T-cell (primary cell): ENCODE results near the gene HOXC9. TPM values are rescaled to one million over a fixed set of nuclear protein-coding genes. Genes with fewer than 3 reads are reported as not detected.

Experiments
- ATAC-seq, 4 experiments: fragments of 200-7000 bp in 3 of 4; fragments of 150-1000 bp in 1 of 4; cut with Tn5 transposase; replicated peaks in 1 of 4; 1 replicate in 3 of 4; 2 replicates in 1 of 4; pipeline ENCODE4 v1.10.0; 2021; ENCODE audit warnings: moderate library complexity in 3 of 4, mild to moderate bottlenecking in 2 of 4, moderate number of reproducible peaks in 1 of 4
- CTCF ChIA-PET, 2 donors: fragments of 300-600 bp; sonication (Branson Sonifier 250); formaldehyde crosslinking; loops; one replicate each; lab custom pipeline; 2022; ENCODE audit warnings: antibody characterized with exemption in 2 of 2; lab: Charles Lee
- POLR2A ChIA-PET, 2 donors: fragments of 300-600 bp; sonication (Branson Sonifier 250); formaldehyde crosslinking; loops; one replicate each; lab custom pipeline; 2022; ENCODE audit warnings: antibody characterized with exemption in 2 of 2; lab: Charles Lee
- DNase-seq, 35 experiments: peaks; one replicate each; pipeline versions ENCODE4 v3.0.0 to v3.0.0-alpha.2; 2013 to 2023
- H3K27ac ChIP-seq: one replicate; pipeline ENCODE4 v1.5.1; 2013; ENCODE audit warnings: low read length
- H3K27me3 ChIP-seq, 2 experiments: replicated peaks in 1 of 2; 1 replicate in 1 of 2; 2 replicates in 1 of 2; pipeline versions ENCODE4 v1.6.1 to v1.7.0; 2013; ENCODE audit warnings: low read length in 1 of 2, mixed read lengths in 1 of 2; ENCODE audit not compliant: control insufficient read depth in 2 of 2, insufficient read depth in 2 of 2; ENCODE audit errors: extremely low read depth in 1 of 2
- H3K36me3 ChIP-seq, 2 donors: 1 replicate in 1 of 2; 2 replicates in 1 of 2; pipeline versions ENCODE4 v1.6.1 to v1.7.0; 2013; ENCODE audit warnings: low read length in 1 of 2; ENCODE audit not compliant: control insufficient read depth in 2 of 2, insufficient read depth in 1 of 2; ENCODE audit errors: extremely low read depth in 1 of 2
- H3K4me1 ChIP-seq, 2 experiments: 1 replicate in 1 of 2; 2 replicates in 1 of 2; pipeline versions ENCODE4 v1.6.1 to v1.7.0; 2013; ENCODE audit warnings: low read length in 2 of 2, mixed read lengths in 1 of 2; ENCODE audit not compliant: insufficient read depth in 2 of 2, control insufficient read depth in 1 of 2; ENCODE audit errors: extremely low read depth in 1 of 2
- H3K4me3 ChIP-seq, 2 donors: 1 replicate in 1 of 2; 2 replicates in 1 of 2; pipeline versions ENCODE4 v1.5.1 to v1.7.0; 2013; ENCODE audit warnings: mild to moderate bottlenecking in 2 of 2, low read length in 1 of 2, moderate library complexity in 1 of 2; ENCODE audit not compliant: control insufficient read depth in 1 of 2; ENCODE audit errors: extremely low read depth in 1 of 2
- H3K9me3 ChIP-seq: 2 replicates; pipeline ENCODE4 v1.7.0; 2013
- H3K27ac Mint-ChIP-seq, 2 donors: one replicate each; pipeline ENCODE4 v1.8.0; 2020 to 2021; ENCODE audit warnings: mild to moderate bottlenecking in 2 of 2, mixed read lengths in 2 of 2
- H3K27me3 Mint-ChIP-seq, 2 donors: one replicate each; pipeline ENCODE4 v1.8.0; 2021 to 2022; ENCODE audit warnings: mixed read lengths in 2 of 2
- H3K36me3 Mint-ChIP-seq: one replicate; pipeline ENCODE4 v1.8.0; 2021; ENCODE audit warnings: mixed read lengths
- H3K4me1 Mint-ChIP-seq, 3 donors: one replicate each; pipeline ENCODE4 v1.8.0; 2020 to 2022; ENCODE audit warnings: mixed read lengths in 3 of 3, mild to moderate bottlenecking in 1 of 3
- H3K4me3 Mint-ChIP-seq, 3 donors: one replicate each; pipeline ENCODE4 v1.8.0; 2020 to 2022; ENCODE audit warnings: mild to moderate bottlenecking in 3 of 3, mixed read lengths in 3 of 3, moderate library complexity in 3 of 3
- H3K9me3 Mint-ChIP-seq, 3 donors: one replicate each; pipeline ENCODE4 v1.8.0; 2020 to 2022; ENCODE audit warnings: mixed read lengths in 3 of 3
- WGBS: methylation state at CpG from one replicate; pipeline ENCODE4 v1.1.5; 2013; ENCODE audit warnings: missing lambda C conversion rate; ENCODE audit not compliant: insufficient coverage; 5-methylcytosine and 5-hydroxymethylcytosine counted together
- total RNA-seq, 35 experiments: library from RNA in 6 of 35; stranded (reverse) in 6 of 35; fragments of 120-200 nt in 1 of 35; gene quantifications; one replicate each; pipeline versions ENCODE4 v1.2.1 to v1.2.4 and lab custom pipeline; 2013 to 2026

The HOXC9 gene
- total RNA-seq, 5 donors from 2014 or later (not counting 1 experiment from before 2014, with no cell fraction given), result not detected

- H3K4me1 Mint-ChIP-seq, result peaks cover 34 to 59% (median 50%) of the 10 kb centered on the region in 3 donors
- CTCF ChIA-PET, result interaction anchor here in 1 of 2 donors (1.0 kb wide), 1 partner anchor 301 kb away, joined by 3 read pairs; no protein-coding TSS in a partner anchor
- 7% methylated on average over 45 of the region's 50 CpGs for WGBS
Observed at GRCh38 chr12:53985994-53986685, 13.8 kb upstream of the HOXC9 start.

GRCh38 chr12:53986686-53987483 is 13.1 kb upstream of the HOXC9 start:
- H3K36me3 Mint-ChIP-seq, result no peaks in the 10 kb centered on the region
- ChIA-PET CTCF (interaction anchor here (0.7 to 1.3 kb wide), 2 partner anchors 84 to 221 kb away, joined by 3 read pairs; no protein-coding TSS in a partner anchor), POLR2A (interaction anchor here in 1 of 2 donors (0.5 kb wide), 1 partner anchor 310 kb away, joined by 4 read pairs; no protein-coding TSS in a partner anchor)
- H3K4me1 Mint-ChIP-seq, result peaks cover 34 to 60% (median 50%) of the 10 kb centered on the region in 3 donors
- H3K9me3 Mint-ChIP-seq, result no peaks in the 10 kb centered on the region
- Histone ChIP-seq H3K9me3 (no peaks in the 10 kb centered on the region), H3K27me3 (peaks cover 26 to 97% of the 10 kb centered on the region in 2 experiments), H3K4me3 (no peak overlapping the region), H3K27ac (no peak overlapping the region), H3K36me3 (no peaks in the 10 kb centered on the region), H3K4me1 (peaks cover 4 to 52% of the 10 kb centered on the region in 2 experiments)
- H3K27me3 Mint-ChIP-seq, result peaks cover 85 to 92% of the 10 kb centered on the region in 2 donors
- peak overlapping the region in 1 of 2 donors; percentile 60 for H3K27ac Mint-ChIP-seq
- H3K4me3 Mint-ChIP-seq, result peak overlapping the region in 2 of 3 donors; percentile 9 to 71
- WGBS, result 13% methylated on average over 1 of the region's 21 CpGs
- no peak for DNase-seq
- no peak for ATAC-seq

More at GRCh38 chr12:53985994-53986685, 13.8 kb upstream of the HOXC9 start:
- Histone ChIP-seq H3K36me3 (no peaks in the 10 kb centered on the region), H3K27me3 (peaks cover 21 to 97% of the 10 kb centered on the region in 2 experiments), H3K4me1 (peaks cover 4 to 52% of the 10 kb centered on the region in 2 experiments), H3K27ac (no peak overlapping the region), H3K9me3 (no peaks in the 10 kb centered on the region), H3K4me3 (peak overlapping the region; percentile 7 to 35)
- H3K36me3 Mint-ChIP-seq, result no peaks in the 10 kb centered on the region
- peak; percentile 30 to 57 (median 44) for ATAC-seq
- DNase-seq, result peak in 1 of 35 experiments; percentile 50
- H3K9me3 Mint-ChIP-seq, result no peaks in the 10 kb centered on the region
- H3K27ac Mint-ChIP-seq, result no peak overlapping the region
- POLR2A ChIA-PET, result no interaction called here
- H3K4me3 Mint-ChIP-seq, result peak overlapping the region; percentile 25 to 71 (median 31)
- H3K27me3 Mint-ChIP-seq, result peaks cover 85 to 93% of the 10 kb centered on the region in 2 donors

GRCh38 chr12:53987787-53988230 is 12.2 kb upstream of the HOXC9 start:
- H3K27ac ChIP-seq, result no peak overlapping the region
- ChIA-PET POLR2A (interaction anchor here (0.5 to 0.7 kb wide), 4 partner anchors 47 to 484 kb away, joined by 3 to 5 read pairs (median 4); no protein-coding TSS in a partner anchor), CTCF (interaction anchor here (0.6 to 1.5 kb wide), 7 partner anchors 10 to 264 kb away, joined by 3 to 8 read pairs (median 3); partner anchors contain the start of gene HOXC5 (in 1 of the 2))
- no peaks in the 10 kb centered on the region for H3K9me3 Mint-ChIP-seq
- H3K4me1 ChIP-seq, result peaks cover 4 to 49% of the 10 kb centered on the region in 2 experiments
- no peaks in the 10 kb centered on the region for H3K9me3 ChIP-seq
- H3K4me1 Mint-ChIP-seq, result peaks cover 34 to 60% (median 50%) of the 10 kb centered on the region in 3 donors
- H3K27me3 ChIP-seq, result peaks cover 31 to 97% of the 10 kb centered on the region in 2 experiments
- H3K27me3 Mint-ChIP-seq, result peaks cover 86 to 92% of the 10 kb centered on the region in 2 donors
- H3K4me3 ChIP-seq, result no peak overlapping the region
- H3K36me3 Mint-ChIP-seq, result no peaks in the 10 kb centered on the region
- WGBS, result no CpG with 5 or more reads among the region's 4 CpGs
- H3K27ac Mint-ChIP-seq, result no peak overlapping the region
- no peaks in the 10 kb centered on the region for H3K36me3 ChIP-seq
- DNase-seq, result no peak
- H3K4me3 Mint-ChIP-seq, result no peak overlapping the region
- no peak for ATAC-seq

- Mint-ChIP-seq H3K4me3 (peak overlapping the region in 2 of 3 donors; percentile 25 to 42), H3K27ac (peak overlapping the region in 1 of 2 donors; percentile 27), H3K9me3 (no peaks in the 10 kb centered on the region), H3K36me3 (no peaks in the 10 kb centered on the region), H3K4me1 (peaks cover 34 to 58% (median 53%) of the 10 kb centered on the region in 3 donors), H3K27me3 (peaks cover 87 to 92% of the 10 kb centered on the region in 2 donors)
- ChIA-PET POLR2A (interaction anchor here in 1 of 2 donors (0.6 kb wide), 2 partner anchors 201 to 424 kb away, joined by 3 read pairs; no protein-coding TSS in a partner anchor), CTCF (interaction anchor here (0.6 to 1.5 kb wide), 5 partner anchors 9 to 263 kb away, joined by 3 to 8 read pairs (median 3); partner anchors contain the start of gene HOXC5 (in 1 of the 2))
- Histone ChIP-seq H3K27me3 (peaks cover 33 to 96% of the 10 kb centered on the region in 2 experiments), H3K9me3 (no peaks in the 10 kb centered on the region), H3K4me3 (peak overlapping the region in 1 of 2 donors; percentile 46), H3K4me1 (peaks cover 4 to 46% of the 10 kb centered on the region in 2 experiments), H3K36me3 (no peaks in the 10 kb centered on the region), H3K27ac (no peak overlapping the region)
- WGBS, result no CpG with 5 or more reads among the region's 5 CpGs
- DNase-seq, result no peak
- ATAC-seq, result peak in 1 of 4 experiments; percentile 7
Observed at GRCh38 chr12:53988541-53989226, 11.3 kb upstream of the HOXC9 start.

GRCh38 chr12:53989227-53990113 is 10.5 kb upstream of the HOXC9 start:
- Histone ChIP-seq H3K9me3 (no peaks in the 10 kb centered on the region), H3K4me1 (peaks cover 4 to 46% of the 10 kb centered on the region in 2 experiments), H3K27ac (no peak overlapping the region), H3K36me3 (no peaks in the 10 kb centered on the region), H3K27me3 (peaks cover 34 to 96% of the 10 kb centered on the region in 2 experiments), H3K4me3 (peak overlapping the region in 1 of 2 donors; percentile 46)
- Mint-ChIP-seq H3K36me3 (no peaks in the 10 kb centered on the region), H3K27me3 (peaks cover 88 to 95% of the 10 kb centered on the region in 2 donors), H3K27ac (peak overlapping the region in 1 of 2 donors; percentile 77), H3K4me3 (peak overlapping the region in 2 of 3 donors; percentile 25 to 42), H3K4me1 (peaks cover 40 to 61% (median 57%) of the 10 kb centered on the region in 3 donors), H3K9me3 (no peaks in the 10 kb centered on the region)
- ChIA-PET POLR2A (interaction anchor here in 1 of 2 donors (0.6 kb wide), 1 partner anchor 424 kb away, joined by 3 read pairs; no protein-coding TSS in a partner anchor), CTCF (interaction anchor here (0.6 to 0.7 kb wide), 2 partner anchors 51 to 690 kb away, joined by 3 to 4 read pairs; no protein-coding TSS in a partner anchor)
- WGBS, result 2% methylated on average over 15 of the region's 28 CpGs
- ATAC-seq, result peak in 1 of 4 experiments; percentile 35
- peak in 12 of 35 experiments; percentile 22 to 63 (median 33) for DNase-seq
